Endothelial cell of umbilical vein (primary cell): Measurements from ENCODE around the gene CRY2. TPM values are rescaled to one million over a fixed set of nuclear protein-coding genes. Genes with fewer than 3 reads are reported as not detected.

ENCODE experiments used
- BruUV-seq: library from RNA; stranded (reverse); fragments of 400-500 nt; replicated peaks from 2 replicates; lab custom pipeline; 2021; lab: Mats Ljungman, UMichigan
- CTCF ChIA-PET: fragments of 300-600, 350-600 bp; sonication (Branson Sonifier 250); formaldehyde crosslinking; loops from one replicate; lab custom pipeline; 2021; ENCODE audit warnings: antibody characterized with exemption, inconsistent platforms; lab: Charles Lee
- POLR2A ChIA-PET: fragments of 300-600, 350-600 bp; sonication (Branson Sonifier 250); formaldehyde crosslinking; loops from one replicate; lab custom pipeline; 2021; ENCODE audit warnings: antibody characterized with exemption, inconsistent platforms; lab: Charles Lee
- DNase-seq: peaks from one replicate; pipeline ENCODE4 v3.0.0-alpha.2; 2011; ENCODE audit warnings: low read depth, low spot score
- FAIRE-seq: peaks from 2 replicates; lab custom pipeline; 2011; peaks lifted over from hg19 to GRCh38; lab: Jason Lieb, UNC
- H2AFZ ChIP-seq: 2 replicates; pipeline ENCODE4 v1.6.0; 2012; ENCODE audit warnings: low read depth, low read length, control low read depth, inconsistent platforms
- H3K27ac ChIP-seq: 2 replicates; pipeline ENCODE4 v1.5.1; 2011; ENCODE audit warnings: low read depth, mild to moderate bottlenecking, control low read depth, low read length, moderate library complexity; ENCODE audit not compliant: insufficient read depth
- H3K27me3 ChIP-seq, 2 experiments: 2 replicates each; pipeline versions ENCODE4 v1.6.0 to v1.6.1; 2011; ENCODE audit warnings: low read length in 2 of 2, mixed read lengths in 1 of 2; ENCODE audit not compliant: control insufficient read depth in 2 of 2, insufficient read depth in 2 of 2
- H3K36me3 ChIP-seq, 2 experiments: 2 replicates in 1 of 2; 3 replicates in 1 of 2; pipeline ENCODE4 v1.5.1; 2011; ENCODE audit warnings: low read length in 2 of 2, mild to moderate bottlenecking in 1 of 2, moderate library complexity in 1 of 2; ENCODE audit not compliant: control insufficient read depth in 2 of 2, insufficient read depth in 2 of 2; ENCODE audit errors: extremely low read depth in 1 of 2
- H3K4me1 ChIP-seq: 3 replicates; pipeline ENCODE4 v1.5.1; 2011; ENCODE audit warnings: mild to moderate bottlenecking, low read length; ENCODE audit not compliant: control insufficient read depth, insufficient read depth; ENCODE audit errors: extremely low read depth
- H3K4me2 ChIP-seq: 2 replicates; pipeline ENCODE4 v1.6.1; 2011; ENCODE audit warnings: low read length, control low read depth, mixed read lengths; ENCODE audit not compliant: insufficient read depth
- H3K4me3 ChIP-seq, 3 experiments: fragments of 200-600 bp in 1 of 3; sonication (generic), shearing (Covaris generic) in 1 of 3; replicated peaks in 1 of 3; 2 replicates each; pipeline ENCODE4 v1.5.1; 2011 to 2016; ENCODE audit warnings: control low read depth in 3 of 3, low read length in 3 of 3, mild to moderate bottlenecking in 2 of 3, inconsistent platforms in 1 of 3, low read depth in 1 of 3, moderate library complexity in 1 of 3; ENCODE audit not compliant: insufficient read depth in 1 of 3
- H3K79me2 ChIP-seq: 2 replicates; pipeline ENCODE4 v1.6.0; 2012; ENCODE audit warnings: low read length, inconsistent platforms; ENCODE audit not compliant: control insufficient read depth, insufficient read depth
- H3K9ac ChIP-seq: replicated peaks from 2 replicates; pipeline ENCODE3; 2011; ENCODE audit warnings: low read length, control low read depth; ENCODE audit not compliant: insufficient read depth; ENCODE audit errors: extremely low read depth
- H3K9me1 ChIP-seq: replicated peaks from 3 replicates; pipeline ENCODE4 v1.6.0; 2011; ENCODE audit warnings: mild to moderate bottlenecking, low read length; ENCODE audit not compliant: control insufficient read depth, insufficient read depth; ENCODE audit errors: extremely low read depth
- H3K9me3 ChIP-seq: replicated peaks from 2 replicates; pipeline ENCODE4 v1.5.1; 2012; ENCODE audit warnings: low read length, inconsistent platforms; ENCODE audit not compliant: control insufficient read depth, insufficient read depth
- H4K20me1 ChIP-seq: replicated peaks from 2 replicates; pipeline ENCODE3; 2011; ENCODE audit warnings: mild to moderate bottlenecking, low read length; ENCODE audit not compliant: control insufficient read depth, insufficient read depth; ENCODE audit errors: extremely low read depth
- EZH2 ChIP-seq: IDR thresholded peaks from 2 replicates; pipeline ENCODE4 v1.6.1; 2012; ENCODE audit warnings: borderline replicate concordance, low read depth, mild to moderate bottlenecking, moderate library complexity, low read length, inconsistent platforms; ENCODE audit not compliant: severe bottlenecking
- FOS ChIP-seq: IDR thresholded peaks from 2 replicates; pipeline ENCODE4 v1.6.1; 2011; ENCODE audit warnings: mild to moderate bottlenecking, low read length, moderate library complexity, borderline replicate concordance; ENCODE audit not compliant: insufficient read depth
- GATA2 ChIP-seq: IDR thresholded peaks from 2 replicates; pipeline ENCODE4 v1.7.0; 2011; ENCODE audit warnings: low read depth, mild to moderate bottlenecking, moderate library complexity, mixed read lengths, low read length; ENCODE audit not compliant: insufficient read length, insufficient read depth
- JUN ChIP-seq: IDR thresholded peaks from 2 replicates; pipeline ENCODE4 v1.6.1; 2011; ENCODE audit warnings: borderline replicate concordance, low read depth; ENCODE audit not compliant: insufficient read length, insufficient read depth
- MYC ChIP-seq: IDR thresholded peaks from one replicate; pipeline ENCODE4 v1.6.1; 2011; ENCODE audit warnings: mild to moderate bottlenecking, low read depth, low read length
- POLR2A ChIP-seq: IDR thresholded peaks from 2 replicates; pipeline ENCODE4 v1.6.1; 2012; ENCODE audit warnings: low read depth, mild to moderate bottlenecking, control low read depth, low read length
- POLR2AphosphoS5 ChIP-seq: IDR thresholded peaks from 2 replicates; pipeline ENCODE4 v1.6.1; 2012; ENCODE audit warnings: low read depth, mild to moderate bottlenecking, control low read depth, low read length, moderate library complexity; ENCODE audit not compliant: insufficient read depth
- dilution Hi-C: fragments of 300-500 bp; cut with MboI; formaldehyde crosslinking; loops from one replicate; pipeline ENCODE4 v1.15.0; 2019; ENCODE audit warnings: low sequenced_read_pairs; ENCODE audit not compliant: extremely low pct_ligation_motif_present
- intact Hi-C: fragments of 100-400 bp; cut with micrococcal nuclease; formaldehyde crosslinking; loops from one replicate; pipeline ENCODE4 v1.10.0; 2022
- polyA plus RNA-seq, 4 experiments: library from polyadenylated mRNA; depleted of rRNA in 3 of 4; stranded (reverse) in 3 of 4; unstranded in 1 of 4; fragments of >200 nt; gene quantifications; 2 replicates each; pipeline versions ENCODE4 v1.2.1 to v1.2.3, GENCODE V29; 2011 to 2012; ENCODE audit warnings: missing spikeins in 1 of 4
- total RNA-seq: library from RNA; stranded (reverse); gene quantifications from 2 replicates; pipeline ENCODE4 v1.2.3, GENCODE V29; 2021
- TF ChIP-seq, protein P1 (sequence below): IDR thresholded peaks from 2 replicates; pipeline ENCODE4 v1.6.1; 2011; ENCODE audit not compliant: insufficient read depth, insufficient read length
- TF ChIP-seq, protein P2 (sequence below), 2 donors: IDR thresholded peaks; 1 replicate in 1 of 2; 2 replicates in 1 of 2; pipeline ENCODE4 v1.5.1; 2011; ENCODE audit warnings: low read length in 2 of 2, mild to moderate bottlenecking in 2 of 2, moderate library complexity in 2 of 2, control low read depth in 1 of 2, inconsistent platforms in 1 of 2, low read depth in 1 of 2; ENCODE audit not compliant: insufficient read depth in 1 of 2; ENCODE audit errors: extremely low read depth in 1 of 2

CRY2 gene
- total and polyA plus RNA-seq, 2 donors (not counting 3 experiments of a cell fraction or from before 2014, with no cell fraction given), result 7.7 to 11.7 TPM

DNA sequence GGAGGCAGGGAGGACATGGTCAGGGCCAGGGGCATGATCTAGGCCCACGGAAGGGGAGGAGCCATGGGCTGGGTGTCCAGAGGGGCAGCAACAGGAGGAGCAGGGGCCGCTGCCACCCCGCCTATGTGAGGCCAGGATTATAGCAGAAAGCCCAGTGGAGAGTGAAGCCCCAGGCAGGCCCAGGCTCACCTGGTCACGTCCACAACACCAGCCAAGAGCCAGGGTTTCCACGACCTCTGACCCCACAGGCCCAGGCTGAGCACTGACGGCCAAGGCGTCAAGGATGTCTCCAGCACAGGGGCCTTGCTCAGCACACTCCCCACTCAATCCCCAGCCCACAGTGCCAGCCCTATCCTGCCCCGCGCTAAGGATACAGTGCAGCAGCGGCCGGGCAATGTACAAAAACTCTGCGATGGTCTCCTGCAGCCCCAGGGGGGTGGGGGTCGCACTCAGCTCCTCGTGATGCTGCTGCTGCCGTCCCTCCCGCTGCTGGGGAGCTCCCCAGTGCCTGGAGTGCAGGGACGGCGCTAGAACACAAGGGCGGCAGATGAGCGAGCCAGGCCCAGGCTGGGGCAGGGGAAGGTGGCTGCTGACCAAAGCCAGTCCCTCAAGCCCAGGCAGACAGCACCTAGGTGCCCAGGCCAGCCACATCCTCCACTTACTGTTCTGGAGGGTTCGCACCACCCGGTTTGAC is 66.8 kb downstream of the CRY2 start:
- intact Hi-C loops (no loop called here), dilution Hi-C loops (no loop called here)
- Histone ChIP-seq H3K4me1 (peaks cover 10% of the 10 kb centered on the region), H3K9ac (no peak overlapping the region), H3K9me3 (no peaks in the 10 kb centered on the region), H3K36me3 (peaks cover 0 to 48% of the 10 kb centered on the region in 2 experiments), H3K9me1 (no peaks in the 10 kb centered on the region), H4K20me1 (no peaks in the 10 kb centered on the region), H3K4me3 (no peak overlapping the region), H3K27me3 (no peaks in the 10 kb centered on the region), H2AFZ (no peak overlapping the region), H3K4me2 (no peak overlapping the region), H3K79me2 (peaks cover 10% of the 10 kb centered on the region), H3K27ac (no peak overlapping the region)
- FAIRE-seq (no peak), DNase-seq (no peak)
- CTCF ChIA-PET, result no interaction called here
- no peak for TF ChIP-seq JUN
- no peak for TF ChIP-seq POLR2AphosphoS5
- no peak for TF ChIP-seq MYC
- TF ChIP-seq, protein P1, sequence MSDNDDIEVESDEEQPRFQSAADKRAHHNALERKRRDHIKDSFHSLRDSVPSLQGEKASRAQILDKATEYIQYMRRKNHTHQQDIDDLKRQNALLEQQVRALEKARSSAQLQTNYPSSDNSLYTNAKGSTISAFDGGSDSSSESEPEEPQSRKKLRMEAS, result no peak
- no peak for TF ChIP-seq POLR2A
- TF ChIP-seq GATA2, result no peak
- TF ChIP-seq EZH2, result no peak
- no peak for TF ChIP-seq FOS
- no TSS peak for BruUV-seq
- POLR2A ChIA-PET, result no interaction called here

DNA sequence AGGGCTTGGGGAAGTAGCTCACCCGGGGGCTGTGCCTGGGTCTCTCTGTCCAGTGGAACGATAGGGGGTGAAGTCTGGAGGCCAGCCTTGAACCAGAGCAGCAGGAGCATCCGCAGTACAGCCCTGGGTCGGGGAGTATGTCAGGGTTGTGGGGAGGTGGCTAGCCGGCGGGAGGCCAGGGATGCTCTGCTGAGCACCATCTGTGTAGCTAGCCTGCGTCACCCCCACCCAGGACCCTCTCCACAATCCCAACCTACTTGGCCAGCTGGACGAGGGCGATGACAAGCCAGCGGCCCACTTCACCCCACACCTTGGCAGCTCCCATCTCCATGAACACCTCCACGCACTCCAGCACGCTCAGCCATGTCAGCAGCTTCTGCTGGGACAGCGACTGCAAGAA is 68.2 kb downstream of the CRY2 start:
- intact Hi-C loops, result no loop called here
- TF ChIP-seq JUN (no peak), FOS (no peak), POLR2AphosphoS5 (no peak), GATA2 (no peak), EZH2 (no peak), POLR2A (no peak), MYC (no peak)
- TF ChIP-seq, protein P2, sequence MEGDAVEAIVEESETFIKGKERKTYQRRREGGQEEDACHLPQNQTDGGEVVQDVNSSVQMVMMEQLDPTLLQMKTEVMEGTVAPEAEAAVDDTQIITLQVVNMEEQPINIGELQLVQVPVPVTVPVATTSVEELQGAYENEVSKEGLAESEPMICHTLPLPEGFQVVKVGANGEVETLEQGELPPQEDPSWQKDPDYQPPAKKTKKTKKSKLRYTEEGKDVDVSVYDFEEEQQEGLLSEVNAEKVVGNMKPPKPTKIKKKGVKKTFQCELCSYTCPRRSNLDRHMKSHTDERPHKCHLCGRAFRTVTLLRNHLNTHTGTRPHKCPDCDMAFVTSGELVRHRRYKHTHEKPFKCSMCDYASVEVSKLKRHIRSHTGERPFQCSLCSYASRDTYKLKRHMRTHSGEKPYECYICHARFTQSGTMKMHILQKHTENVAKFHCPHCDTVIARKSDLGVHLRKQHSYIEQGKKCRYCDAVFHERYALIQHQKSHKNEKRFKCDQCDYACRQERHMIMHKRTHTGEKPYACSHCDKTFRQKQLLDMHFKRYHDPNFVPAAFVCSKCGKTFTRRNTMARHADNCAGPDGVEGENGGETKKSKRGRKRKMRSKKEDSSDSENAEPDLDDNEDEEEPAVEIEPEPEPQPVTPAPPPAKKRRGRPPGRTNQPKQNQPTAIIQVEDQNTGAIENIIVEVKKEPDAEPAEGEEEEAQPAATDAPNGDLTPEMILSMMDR (IDR thresholded peaks at IDR 0.05; ENCODE audit: extremely low read depth in 1 of 2, insufficient read depth in 1 of 2, low read depth in 1 of 2, low read length in 2 of 2), result no peak
- TF ChIP-seq, protein P1, result no peak
- Histone ChIP-seq H3K79me2 (peaks cover 10% of the 10 kb centered on the region), H4K20me1 (no peaks in the 10 kb centered on the region), H2AFZ (no peak overlapping the region), H3K27me3 (no peaks in the 10 kb centered on the region), H3K4me3 (no peak overlapping the region), H3K4me2 (no peak overlapping the region), H3K36me3 (peaks cover 0 to 35% of the 10 kb centered on the region in 2 experiments), H3K4me1 (peaks cover 10% of the 10 kb centered on the region), H3K9me3 (no peaks in the 10 kb centered on the region), H3K9ac (no peak overlapping the region), H3K9me1 (no peaks in the 10 kb centered on the region), H3K27ac (no peak overlapping the region)
- ChIA-PET CTCF (no interaction called here), POLR2A (no interaction called here)
- no peak for FAIRE-seq
- DNase-seq, result no peak
- dilution Hi-C loops, result no loop called here
- BruUV-seq, result no TSS peak
